ENCODE results near the gene ZNF516.

ZNF516 gene

GRCh38 chr18:76496194-76496890, 1.3 kb upstream of the ZNF516 start:
- Histone ChIP-seq H3K4me3 (ENCODE audit: low read depth in 1 of 2, low read length in 1 of 2) (peak overlapping the region; percentile 95 to 98), H3K4me1 (ENCODE audit: control insufficient read depth in 1 of 2, insufficient read depth in 1 of 2, low read depth in 1 of 2, low read length in 1 of 2) (peaks cover 49 to 52% of the 10 kb centered on the region in 2 experiments), H3K36me3 (no peaks in the 10 kb centered on the region), H3K9me3 (no peaks in the 10 kb centered on the region), H3K27ac (peak overlapping the region; percentile 96), H3K27me3 (no peaks in the 10 kb centered on the region)
- peak; percentile 60 for TF ChIP-seq CTCF (IDR thresholded peaks at IDR 0.05)

- Histone ChIP-seq H3K4me1 (ENCODE audit: control insufficient read depth in 1 of 2, insufficient read depth in 1 of 2, low read depth in 1 of 2, low read length in 1 of 2) (peaks cover 45 to 53% of the 10 kb centered on the region in 2 experiments), H3K36me3 (no peaks in the 10 kb centered on the region), H3K27ac (peak overlapping the region; percentile 96), H3K4me3 (ENCODE audit: low read depth in 1 of 2, low read length in 1 of 2) (peak overlapping the region; percentile 95 to 98), H3K9me3 (no peaks in the 10 kb centered on the region), H3K27me3 (no peaks in the 10 kb centered on the region)
- TF ChIP-seq CTCF (IDR thresholded peaks at IDR 0.05), result no peak
Observed at GRCh38 chr18:76495435-76496193, 572 bp upstream of the ZNF516 start.

- TF ChIP-seq CTCF (IDR thresholded peaks at IDR 0.05), result no peak
- Histone ChIP-seq H3K27me3 (no peaks in the 10 kb centered on the region), H3K4me3 (ENCODE audit: low read depth in 1 of 2, low read length in 1 of 2) (peak overlapping the region; percentile 89 to 95), H3K27ac (peak overlapping the region; percentile 96), H3K4me1 (ENCODE audit: control insufficient read depth in 1 of 2, insufficient read depth in 1 of 2, low read depth in 1 of 2, low read length in 1 of 2) (peaks cover 45 to 53% of the 10 kb centered on the region in 2 experiments), H3K9me3 (no peaks in the 10 kb centered on the region), H3K36me3 (no peaks in the 10 kb centered on the region)
Observed at GRCh38 chr18:76494231-76495005, 624 bp downstream of the ZNF516 start.

- Histone ChIP-seq H3K27me3 (no peaks in the 10 kb centered on the region), H3K9me3 (no peaks in the 10 kb centered on the region), H3K4me3 (ENCODE audit: low read depth in 1 of 2, low read length in 1 of 2) (peak overlapping the region; percentile 89 to 95), H3K36me3 (no peaks in the 10 kb centered on the region), H3K4me1 (ENCODE audit: control insufficient read depth in 1 of 2, insufficient read depth in 1 of 2, low read depth in 1 of 2, low read length in 1 of 2) (peaks cover 50 to 55% of the 10 kb centered on the region in 2 experiments), H3K27ac (peak overlapping the region; percentile 96)
- TF ChIP-seq CTCF (IDR thresholded peaks at IDR 0.05), result no peak
Observed at GRCh38 chr18:76493213-76494161, 1.6 kb downstream of the ZNF516 start.

All from neutrophil (primary cell).